OCI-LY7 (cell line): ENCODE results near the gene AGBL3. TPM values are rescaled to one million over a fixed set of nuclear protein-coding genes. Genes with fewer than 3 reads are reported as not detected.
A peak's percentile ranks its signal among the peaks of the same experiment; 100 is the strongest.
"Not testable (repeated sequence)": the region's sequence is repeated elsewhere in the genome, so short reads cannot be mapped to it uniquely, and the experiment has no call there.

Experiments
- BruUV-seq: library from RNA; stranded (reverse); fragments of 400-500 nt; replicated peaks from 2 replicates; lab custom pipeline; 2021; lab: Mats Ljungman, UMichigan
- CTCF ChIA-PET: fragments of 300-600 bp; sonication (Branson Sonifier 250); formaldehyde crosslinking; loops from one replicate; lab custom pipeline; 2022; ENCODE audit warnings: antibody characterized with exemption; ENCODE audit not compliant: unreplicated experiment; lab: Charles Lee
- POLR2A ChIA-PET: fragments of 300-600 bp; sonication (Branson Sonifier 250); formaldehyde crosslinking; loops from one replicate; lab custom pipeline; 2022; ENCODE audit warnings: antibody characterized with exemption; lab: Charles Lee
- DNase-seq: peaks from one replicate; pipeline ENCODE4 v3.0.0-alpha.2; 2015; ENCODE audit warnings: low spot score
- H2AFZ ChIP-seq: fragments of 200-600 bp; sonication (generic), shearing (Covaris generic); 2 replicates; pipeline ENCODE4 v1.6.1; 2014; ENCODE audit warnings: mild to moderate bottlenecking, antibody characterized with exemption, low read length, moderate library complexity
- H3K27ac ChIP-seq: fragments of 200-600 bp; sonication (generic); 2 replicates; pipeline ENCODE4 v1.5.1; 2014; ENCODE audit warnings: mixed run types, low read depth, mild to moderate bottlenecking, moderate library complexity, low read length, inconsistent platforms; ENCODE audit not compliant: poor library complexity, severe bottlenecking
- H3K36me3 ChIP-seq: fragments of 200-600 bp; sonication (generic); 2 replicates; pipeline ENCODE4 v1.6.1; 2014; ENCODE audit warnings: mild to moderate bottlenecking, antibody characterized with exemption, low read length, moderate library complexity, mixed read lengths; ENCODE audit not compliant: insufficient read depth
- H3K4me1 ChIP-seq: fragments of 200-600 bp; sonication (generic); 2 replicates; pipeline ENCODE4 v1.5.1; 2014; ENCODE audit warnings: mild to moderate bottlenecking, low read length; ENCODE audit not compliant: insufficient read depth, poor library complexity, severe bottlenecking
- H3K4me2 ChIP-seq: fragments of 200-600 bp; sonication (generic); 2 replicates; pipeline ENCODE4 v1.6.1; 2014; ENCODE audit warnings: mild to moderate bottlenecking, low read length
- H3K4me3 ChIP-seq: fragments of 200-600 bp; sonication (generic); 2 replicates; pipeline ENCODE4 v1.5.1; 2014; ENCODE audit warnings: mild to moderate bottlenecking, low read depth, low read length; ENCODE audit not compliant: poor library complexity, severe bottlenecking
- H3K79me2 ChIP-seq: fragments of 200-600 bp; sonication (generic); 2 replicates; pipeline ENCODE4 v1.6.1; 2016; ENCODE audit warnings: low read depth, mild to moderate bottlenecking, low read length, moderate library complexity, mixed read lengths; ENCODE audit not compliant: insufficient read depth
- H3K9me2 ChIP-seq: fragments of 200-600 bp; sonication (generic); 2 replicates; pipeline ENCODE4 v1.6.1; 2016; ENCODE audit warnings: mild to moderate bottlenecking, low read length, mixed read lengths; ENCODE audit not compliant: insufficient read depth
- H3K9me3 ChIP-seq: fragments of 200-600 bp; sonication (generic); 2 replicates; pipeline ENCODE4 v1.6.1; 2014; ENCODE audit warnings: mild to moderate bottlenecking, mixed run types, low read length, mixed read lengths
- H4K20me1 ChIP-seq: fragments of 200-600 bp; sonication (generic); 2 replicates; pipeline ENCODE4 v1.6.1; 2014; ENCODE audit warnings: mild to moderate bottlenecking, antibody characterized with exemption, low read length, moderate library complexity, mixed read lengths; ENCODE audit not compliant: insufficient read depth
- EZH2phosphoT487 ChIP-seq: fragments of 200-600 bp; sonication (generic); IDR thresholded peaks from 2 replicates; pipeline ENCODE4 v1.6.1; 2018; ENCODE audit warnings: low read depth, borderline replicate concordance, mild to moderate bottlenecking, mixed run types, antibody characterized with exemption, low read length, moderate library complexity, mixed read lengths
- intact Hi-C: fragments of 100-400 bp; cut with micrococcal nuclease; formaldehyde crosslinking; loops from one replicate; pipeline ENCODE4 v1.10.0; 2022; ENCODE audit not compliant: unreplicated experiment
- total RNA-seq, 2 experiments: library from RNA; depleted of rRNA in 1 of 2; stranded (reverse); fragments of >200 nt in 1 of 2; shearing (Covaris generic) in 1 of 2; gene quantifications; 2 replicates each; pipeline ENCODE4 v1.2.3, GENCODE V29; 2014 to 2022
- TF ChIP-seq, protein P1 (sequence below): fragments of 200-600 bp; sonication (generic); conservative IDR thresholded peaks from 2 replicates; pipeline ENCODE4 v1.5.1; 2014; ENCODE audit warnings: mild to moderate bottlenecking, antibody characterized with exemption, low read length, moderate library complexity, mixed read lengths

Gene AGBL3
- total RNA-seq, 2 experiments from 2014 or later = 3.5 to 4.9 TPM

DNA sequence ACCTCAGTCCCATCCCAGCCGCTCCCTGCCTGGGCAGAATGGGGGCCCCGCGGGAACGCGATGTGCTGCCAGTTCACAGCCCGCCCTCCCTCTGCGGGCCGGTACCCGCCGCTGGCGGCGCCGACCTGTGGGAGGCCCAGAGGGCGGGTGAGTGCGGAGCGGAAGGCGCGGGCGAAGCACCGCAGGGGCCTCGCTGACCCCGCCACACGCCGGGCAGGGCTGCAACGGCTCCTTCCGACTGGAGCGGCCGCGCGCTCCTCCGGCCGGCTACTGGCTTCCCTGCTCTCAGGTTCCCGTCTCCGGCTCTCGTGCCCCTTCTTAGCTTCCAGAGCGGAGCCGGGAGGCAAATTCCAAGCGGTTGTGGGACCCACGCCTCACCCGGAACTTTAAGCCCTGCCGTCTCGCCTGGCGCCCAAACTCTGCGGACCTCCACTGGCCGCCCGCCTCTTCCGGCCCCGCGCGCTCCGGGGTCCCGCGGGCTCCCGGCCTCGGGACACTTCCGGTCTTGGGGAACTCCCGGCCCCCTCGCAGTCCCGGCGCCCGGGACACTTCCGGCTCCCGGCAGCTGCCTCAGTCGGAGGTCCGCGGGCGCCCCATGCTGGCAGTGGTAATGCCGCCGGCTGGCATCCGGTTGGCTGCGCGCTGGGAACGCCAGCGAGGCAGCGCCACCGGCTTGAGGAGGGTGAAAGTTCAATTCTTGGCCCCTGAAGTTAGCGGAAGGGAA is 184.1 kb downstream of the AGBL3 start, which contains the start of gene CYREN:
CYREN (minus strand) TSS at position 434 of the 724 bp plus-strand sequence. CDS start 1,785 bp downstream, outside the sequence.
- H3K79me2 ChIP-seq = peaks cover 16% of the 10 kb centered on the region; the same call in 1 of the 2 replicates
- H4K20me1 ChIP-seq = peaks cover 6% of the 10 kb centered on the region; the same call in 1 of the 2 replicates
- H3K9me2 ChIP-seq = no peaks in the 10 kb centered on the region
- no TSS peak for BruUV-seq
- ChIA-PET POLR2A (interaction anchor here (0.6 to 4.3 kb wide), 8 partner anchors 10 to 450 kb away, joined by 3 to 35 read pairs (median 8); partner anchors contain the start of genes AGBL3 and TMEM140), CTCF (interaction anchor here (0.6 kb wide), 1 partner anchor 183 kb away, joined by 3 read pairs; no protein-coding TSS in a partner anchor)
- peak within 1 kb of the TSS; percentile 31 for H2AFZ ChIP-seq
- intact Hi-C loops = loop anchor here (1.0 to 10.0 kb wide), 6 partner anchors 41 to 812 kb away; partner anchors contain the start of genes AGBL3, AKR1B1, BPGM and WDR91
- H3K36me3 ChIP-seq = peaks cover 36% of the 10 kb centered on the region
- H3K4me1 ChIP-seq = peaks cover 32% of the 10 kb centered on the region
- no peak for TF ChIP-seq EZH2phosphoT487
- TF ChIP-seq, protein P1, sequence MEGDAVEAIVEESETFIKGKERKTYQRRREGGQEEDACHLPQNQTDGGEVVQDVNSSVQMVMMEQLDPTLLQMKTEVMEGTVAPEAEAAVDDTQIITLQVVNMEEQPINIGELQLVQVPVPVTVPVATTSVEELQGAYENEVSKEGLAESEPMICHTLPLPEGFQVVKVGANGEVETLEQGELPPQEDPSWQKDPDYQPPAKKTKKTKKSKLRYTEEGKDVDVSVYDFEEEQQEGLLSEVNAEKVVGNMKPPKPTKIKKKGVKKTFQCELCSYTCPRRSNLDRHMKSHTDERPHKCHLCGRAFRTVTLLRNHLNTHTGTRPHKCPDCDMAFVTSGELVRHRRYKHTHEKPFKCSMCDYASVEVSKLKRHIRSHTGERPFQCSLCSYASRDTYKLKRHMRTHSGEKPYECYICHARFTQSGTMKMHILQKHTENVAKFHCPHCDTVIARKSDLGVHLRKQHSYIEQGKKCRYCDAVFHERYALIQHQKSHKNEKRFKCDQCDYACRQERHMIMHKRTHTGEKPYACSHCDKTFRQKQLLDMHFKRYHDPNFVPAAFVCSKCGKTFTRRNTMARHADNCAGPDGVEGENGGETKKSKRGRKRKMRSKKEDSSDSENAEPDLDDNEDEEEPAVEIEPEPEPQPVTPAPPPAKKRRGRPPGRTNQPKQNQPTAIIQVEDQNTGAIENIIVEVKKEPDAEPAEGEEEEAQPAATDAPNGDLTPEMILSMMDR = peak; percentile 80
- H3K27ac ChIP-seq = peak within 1 kb of the TSS; percentile 82
- peak within 1 kb of the TSS; percentile 98 for H3K4me2 ChIP-seq
- peak within 1 kb of the TSS; percentile 76 for H3K4me3 ChIP-seq
- DNase-seq = peak; percentile 96
- H3K9me3 ChIP-seq = no peaks in the 10 kb centered on the region

DNA sequence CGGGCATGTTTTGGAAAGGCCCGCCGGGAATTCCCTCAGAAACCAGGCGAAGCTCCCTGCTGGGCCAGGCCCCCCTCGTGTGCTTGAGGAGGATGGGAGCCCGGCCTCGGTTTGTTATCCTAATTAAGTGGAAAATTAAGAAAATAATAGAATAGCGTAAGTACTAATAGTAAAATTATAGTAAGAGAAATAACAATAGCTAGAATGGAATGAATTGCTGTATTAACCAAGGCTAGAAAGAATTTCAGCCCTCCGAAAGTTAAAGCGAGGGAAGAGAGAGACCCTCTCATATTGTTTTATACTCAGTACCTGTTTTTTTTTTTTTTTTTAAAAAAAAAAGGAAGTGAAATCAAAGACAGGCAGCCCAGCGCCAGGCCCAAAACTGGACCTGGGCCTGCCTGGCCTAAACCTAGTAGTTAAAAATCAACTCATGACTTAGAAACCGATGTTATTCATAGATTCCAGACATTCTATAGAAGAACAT is 184.7 kb downstream of the AGBL3 start:
- TSS peak; percentile 87 for BruUV-seq
- CTCF ChIA-PET = interaction anchor here (0.9 kb wide), 1 partner anchor 47 kb away, joined by 3 read pairs; no protein-coding TSS in a partner anchor
- H3K9me2 ChIP-seq, H3K9me3 ChIP-seq, H4K20me1 ChIP-seq: not testable (repeated sequence)
- Histone ChIP-seq H3K4me3 (peak overlapping the region; percentile 76), H3K4me1 (peaks cover 32% of the 10 kb centered on the region), H3K79me2 (peaks cover 16% of the 10 kb centered on the region; the same call in 1 of the 2 replicates), H2AFZ (peak overlapping the region; percentile 31), H3K4me2 (peak overlapping the region; percentile 98), H3K27ac (peak overlapping the region; percentile 82), H3K36me3 (peaks cover 29% of the 10 kb centered on the region)
- DNase-seq = peak; percentile 24
- POLR2A ChIA-PET = interaction anchor here (0.6 to 4.3 kb wide), 9 partner anchors 9 to 550 kb away, joined by 3 to 35 read pairs (median 8); partner anchors contain the start of genes AGBL3 and TMEM140
- intact Hi-C loops = loop anchor here (1.0 to 10.0 kb wide), 6 partner anchors 40 to 811 kb away; partner anchors contain the start of genes AGBL3, AKR1B1, BPGM and WDR91

DNA sequence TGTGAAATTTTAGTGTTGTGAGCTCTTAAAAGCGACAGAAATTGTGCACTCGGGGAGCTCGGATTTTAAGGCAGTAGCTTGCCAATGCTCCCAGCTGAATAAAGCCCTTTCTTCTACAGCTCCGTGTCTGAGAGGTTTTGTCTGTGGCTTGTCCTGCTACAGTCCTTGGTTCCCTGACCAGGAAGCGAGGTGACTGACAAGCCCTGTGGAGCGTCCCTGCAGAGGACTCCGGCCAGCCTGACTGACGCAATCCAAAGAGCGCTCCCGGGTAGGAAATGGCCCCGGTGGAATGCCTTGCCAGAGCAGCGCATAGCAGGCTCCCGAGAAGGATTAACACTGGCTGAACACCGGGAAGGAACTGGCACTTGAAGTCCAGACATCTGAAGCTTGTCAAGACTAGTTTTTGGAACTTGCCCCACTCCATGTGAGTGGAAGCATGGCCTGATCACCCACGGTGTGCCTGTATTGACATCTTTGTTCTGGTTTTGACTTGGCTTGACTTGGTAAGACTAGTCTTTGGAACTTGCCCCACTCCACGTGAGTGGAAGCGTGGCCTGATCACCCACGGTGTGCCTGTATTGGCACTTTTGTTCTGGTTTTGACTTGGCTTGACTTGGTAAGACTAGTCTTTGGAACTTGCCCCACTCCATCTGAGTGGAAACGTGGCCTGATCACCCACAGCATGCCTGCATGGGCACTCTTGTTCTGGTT is 185.4 kb downstream of the AGBL3 start:
- peak; percentile 5 for DNase-seq
- H3K79me2 ChIP-seq = peaks cover 16% of the 10 kb centered on the region; the same call in 1 of the 2 replicates
- CTCF ChIA-PET = interaction anchor here (0.9 kb wide), 1 partner anchor 46 kb away, joined by 3 read pairs; no protein-coding TSS in a partner anchor

DNA sequence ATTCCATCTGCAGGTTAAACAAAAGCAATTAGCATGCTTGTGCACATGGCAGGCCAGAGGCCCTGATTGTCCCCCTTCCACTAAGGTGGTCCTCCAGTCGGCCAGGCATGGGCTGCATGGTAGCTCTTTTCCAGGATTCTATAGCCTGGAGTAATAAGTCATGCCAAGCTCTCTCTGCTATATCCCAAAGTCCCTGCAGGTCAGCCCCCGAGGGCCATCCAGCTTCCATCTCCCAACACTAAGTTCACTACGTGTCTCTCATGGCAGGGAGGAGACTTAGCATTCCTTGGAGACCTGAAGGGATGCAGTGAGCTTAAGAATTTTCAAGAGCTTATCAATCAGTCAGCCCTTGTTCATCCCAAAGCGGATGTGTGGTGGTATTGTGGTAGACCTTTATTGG is 187.6 kb downstream of the AGBL3 start:
- CTCF ChIA-PET, H4K20me1 ChIP-seq, H3K79me2 ChIP-seq, BruUV-seq, H2AFZ ChIP-seq, H3K27ac ChIP-seq, H3K9me2 ChIP-seq, H3K9me3 ChIP-seq, DNase-seq, H3K4me3 ChIP-seq, H3K36me3 ChIP-seq, H3K4me2 ChIP-seq: not testable (repeated sequence)
- intact Hi-C loops = loop anchor here (5.0 to 10.0 kb wide), 2 partner anchors 409 to 808 kb away; no protein-coding TSS in a partner anchor
- POLR2A ChIA-PET = interaction anchor here (1.1 to 1.6 kb wide), 4 partner anchors 10 to 528 kb away, joined by 3 to 5 read pairs (median 4); no protein-coding TSS in a partner anchor
- peaks cover 25% of the 10 kb centered on the region for H3K4me1 ChIP-seq

More for the DNA sequence above, 185.4 kb downstream of the AGBL3 start:
- POLR2A ChIA-PET = interaction anchor here (0.6 to 4.3 kb wide), 6 partner anchors 9 to 550 kb away, joined by 3 to 35 read pairs (median 6); partner anchors contain the start of gene AGBL3
- Histone ChIP-seq H3K4me3 (peak overlapping the region; percentile 16), H3K4me2 (peak overlapping the region; percentile 98), H3K36me3 (peaks cover 22% of the 10 kb centered on the region), H2AFZ (peak overlapping the region; percentile 31), H3K4me1 (peaks cover 32% of the 10 kb centered on the region), H3K27ac (peak overlapping the region; percentile 82)
- H4K20me1 ChIP-seq, BruUV-seq, H3K9me3 ChIP-seq, H3K9me2 ChIP-seq: not testable (repeated sequence)
- intact Hi-C loops = loop anchor here (2.0 to 10.0 kb wide), 3 partner anchors 407 to 811 kb away; partner anchors contain the start of gene BPGM
